SK-N-MC (cell line): ENCODE measurements around the gene MPDZ.

Experiments used
- EZH2 ChIP-seq: fragments of 200-600 bp; sonication (generic); IDR thresholded peaks from one replicate; pipeline ENCODE4 v1.6.1; 2017; ENCODE audit warnings: antibody characterized with exemption
- POLR2AphosphoS5 ChIP-seq: IDR thresholded peaks from 2 replicates; pipeline ENCODE4 v1.6.1; 2012; ENCODE audit warnings: mild to moderate bottlenecking, low read depth, low read length, borderline replicate concordance

- TF ChIP-seq EZH2 (no peak), POLR2AphosphoS5 (no peak)
Observed at GRCh38 chr9:13324988-13325387, 45.5 kb upstream of the MPDZ start.
